Gastroesophageal sphincter (tissue), 4 donors: ENCODE measurements around the gene ZNF521. TPM values are rescaled to one million over a fixed set of nuclear protein-coding genes. Genes with fewer than 3 reads are reported as not detected.

Experiments
- ATAC-seq: fragments of 150-250 bp; one replicate; pipeline ENCODE4 v1.9.1; 2016; ENCODE audit warnings: mild to moderate bottlenecking, moderate library complexity
- H3K27ac ChIP-seq, 4 donors: fragments of 200-600 bp; sonication (generic) in 3 of 4; 1 replicate in 3 of 4; 2 replicates in 1 of 4; pipeline ENCODE4 v1.5.1; 2016 to 2019
- H3K27me3 ChIP-seq: fragments of 200-600 bp; sonication (generic); one replicate; pipeline ENCODE4 v1.5.1; 2019
- H3K36me3 ChIP-seq, 2 donors: fragments of 200-600 bp; sonication (generic); one replicate each; pipeline ENCODE4 v1.5.1; 2019; ENCODE audit warnings: control low read depth in 1 of 2
- H3K4me1 ChIP-seq, 3 donors: fragments of 200-600 bp; sonication (generic); 1 replicate in 2 of 3; 2 replicates in 1 of 3; pipeline ENCODE4 v1.5.1; 2016 to 2019; ENCODE audit warnings: control low read depth in 2 of 3
- H3K4me3 ChIP-seq, 2 donors: fragments of 200-600 bp; sonication (generic); one replicate each; pipeline ENCODE4 v1.5.1; 2019; ENCODE audit warnings: mild to moderate bottlenecking in 1 of 2, moderate library complexity in 1 of 2
- H3K9me3 ChIP-seq, 3 donors: fragments of 200-600 bp; sonication (generic); one replicate each; pipeline ENCODE4 v1.5.1; 2017 to 2019; ENCODE audit warnings: control low read depth in 2 of 3
- EP300 ChIP-seq: sonication (generic); formaldehyde crosslinking; IDR thresholded peaks from one replicate; pipeline ENCODE4 v1.6.1; 2017; ENCODE audit warnings: antibody characterized with exemption, mild to moderate bottlenecking
- POLR2A ChIP-seq, 2 donors: fragments of 450-650 bp; IDR thresholded peaks; one replicate each; pipeline ENCODE4 v1.6.1; 2017; ENCODE audit warnings: antibody characterized with exemption in 2 of 2, mild to moderate bottlenecking in 2 of 2, moderate library complexity in 1 of 2
- POLR2AphosphoS5 ChIP-seq: sonication (generic); formaldehyde crosslinking; IDR thresholded peaks from one replicate; pipeline ENCODE4 v1.6.1; 2017; ENCODE audit warnings: antibody characterized with exemption
- WGBS, 2 donors: methylation state at CpG; one replicate each; pipeline ENCODE4 v1.1.5; 2018; ENCODE audit warnings: low coverage in 1 of 2; 5-methylcytosine and 5-hydroxymethylcytosine counted together
- total RNA-seq, 4 donors: library from RNA; depleted of rRNA; stranded (reverse); fragments of >200 nt; gene quantifications; one replicate each; pipeline ENCODE4 v1.1.0, GENCODE V29; 2016
- TF ChIP-seq, protein P1 (sequence below), 4 experiments: fragments of 200-600 bp in 2 of 4; fragments of 450-650 bp in 2 of 4; sonication (generic) in 1 of 4; IDR thresholded peaks; one replicate each; pipeline ENCODE4 v1.5.1; 2017 to 2019; ENCODE audit warnings: antibody characterized with exemption in 4 of 4, mild to moderate bottlenecking in 2 of 4, moderate library complexity in 2 of 4

ZNF521 gene
- total RNA-seq, 4 donors from 2014 or later = 9.9 to 29.3 (median 13.4) TPM

DNA sequence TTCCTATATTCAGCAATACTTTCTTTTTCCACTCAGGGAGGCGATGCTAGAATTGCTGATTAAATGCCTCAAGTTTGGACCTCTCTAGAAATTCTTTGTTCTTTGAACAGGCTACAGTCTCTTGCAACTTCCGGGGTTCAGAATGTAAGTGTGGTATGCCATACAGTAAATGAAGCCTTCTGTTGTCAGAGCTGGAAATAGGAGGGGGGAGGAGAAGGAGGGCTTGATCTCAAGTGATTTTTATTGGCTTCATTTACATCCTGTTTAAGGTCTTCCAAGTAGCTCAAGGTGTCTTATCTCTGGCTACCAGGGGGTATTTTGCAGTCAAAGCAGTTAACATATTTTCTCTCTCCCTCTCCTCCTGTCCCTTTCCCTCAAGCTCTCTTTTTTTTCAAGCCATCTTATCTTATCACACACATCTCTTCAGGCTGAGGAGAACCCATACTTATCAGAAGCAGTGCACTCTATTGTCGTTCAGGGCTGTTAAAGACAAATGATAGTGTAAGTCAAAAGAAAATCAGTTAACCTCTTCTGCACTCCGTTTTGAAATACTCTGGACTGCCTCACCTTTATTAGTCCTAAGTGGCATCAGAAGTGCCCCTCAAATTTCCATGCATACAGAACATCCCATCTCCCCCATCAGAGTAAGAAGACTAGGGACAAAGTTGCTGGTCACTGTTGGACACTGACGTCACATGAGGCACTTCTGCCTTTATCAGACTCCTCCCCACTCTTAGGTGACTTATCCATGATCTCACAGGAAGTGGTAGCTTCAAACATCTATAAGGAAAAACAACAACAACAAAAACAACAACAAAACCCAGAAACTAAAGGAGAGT is 112.2 kb downstream of the ZNF521 start:
- Histone ChIP-seq H3K4me1 (peaks cover 0 to 7% (median 0%) of the 10 kb centered on the region in 3 donors), H3K27ac (no peak overlapping the region), H3K4me3 (no peak overlapping the region), H3K9me3 (no peaks in the 10 kb centered on the region), H3K27me3 (no peaks in the 10 kb centered on the region), H3K36me3 (no peaks in the 10 kb centered on the region)
- TF ChIP-seq, protein P1, sequence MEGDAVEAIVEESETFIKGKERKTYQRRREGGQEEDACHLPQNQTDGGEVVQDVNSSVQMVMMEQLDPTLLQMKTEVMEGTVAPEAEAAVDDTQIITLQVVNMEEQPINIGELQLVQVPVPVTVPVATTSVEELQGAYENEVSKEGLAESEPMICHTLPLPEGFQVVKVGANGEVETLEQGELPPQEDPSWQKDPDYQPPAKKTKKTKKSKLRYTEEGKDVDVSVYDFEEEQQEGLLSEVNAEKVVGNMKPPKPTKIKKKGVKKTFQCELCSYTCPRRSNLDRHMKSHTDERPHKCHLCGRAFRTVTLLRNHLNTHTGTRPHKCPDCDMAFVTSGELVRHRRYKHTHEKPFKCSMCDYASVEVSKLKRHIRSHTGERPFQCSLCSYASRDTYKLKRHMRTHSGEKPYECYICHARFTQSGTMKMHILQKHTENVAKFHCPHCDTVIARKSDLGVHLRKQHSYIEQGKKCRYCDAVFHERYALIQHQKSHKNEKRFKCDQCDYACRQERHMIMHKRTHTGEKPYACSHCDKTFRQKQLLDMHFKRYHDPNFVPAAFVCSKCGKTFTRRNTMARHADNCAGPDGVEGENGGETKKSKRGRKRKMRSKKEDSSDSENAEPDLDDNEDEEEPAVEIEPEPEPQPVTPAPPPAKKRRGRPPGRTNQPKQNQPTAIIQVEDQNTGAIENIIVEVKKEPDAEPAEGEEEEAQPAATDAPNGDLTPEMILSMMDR (IDR thresholded peaks at IDR 0.05) = no peak
- TF ChIP-seq POLR2AphosphoS5 (no peak), EP300 (no peak)
- ATAC-seq = no peak
- WGBS, 2 donors = 36 to 65% methylated on average over 3 to 4 of the region's 5 CpGs

GRCh38 chr18:25239151-25239550 is 112.8 kb downstream of the ZNF521 start:
- TF ChIP-seq EP300 (no peak), POLR2AphosphoS5 (no peak), POLR2A (IDR thresholded peaks at IDR 0.05) (no peak)
- TF ChIP-seq, protein P1 (IDR thresholded peaks at IDR 0.05) = no peak
- no peak overlapping the region for H3K27ac ChIP-seq
- WGBS, 2 donors = 56 to 63% methylated on average over 3 of the region's 3 CpGs

GRCh38 chr18:25237571-25238267 is 114.2 kb downstream of the ZNF521 start:
- ATAC-seq = no peak
- H3K27me3 ChIP-seq = no peaks in the 10 kb centered on the region
- TF ChIP-seq EP300 = no peak
- TF ChIP-seq POLR2A (IDR thresholded peaks at IDR 0.05) = no peak
- TF ChIP-seq POLR2AphosphoS5 = no peak
- TF ChIP-seq, protein P1 (IDR thresholded peaks at IDR 0.05) = no peak
- 86 to 90% methylated on average over 3 of the region's 3 CpGs for WGBS, 2 donors
- peaks cover 0 to 7% (median 0%) of the 10 kb centered on the region in 3 donors for H3K4me1 ChIP-seq
- no peak overlapping the region for H3K27ac ChIP-seq
- H3K9me3 ChIP-seq = no peaks in the 10 kb centered on the region
- H3K36me3 ChIP-seq = no peaks in the 10 kb centered on the region
- no peak overlapping the region for H3K4me3 ChIP-seq

More at GRCh38 chr18:25239151-25239550, 112.8 kb downstream of the ZNF521 start:
- no peaks in the 10 kb centered on the region for H3K27me3 ChIP-seq
- no peaks in the 10 kb centered on the region for H3K9me3 ChIP-seq
- H3K36me3 ChIP-seq = no peaks in the 10 kb centered on the region
- H3K4me3 ChIP-seq = no peak overlapping the region
- no peak for ATAC-seq
- H3K4me1 ChIP-seq = peaks cover 0 to 7% (median 0%) of the 10 kb centered on the region in 3 donors

GRCh38 chr18:25236736-25237135 is 115.2 kb downstream of the ZNF521 start:
- Histone ChIP-seq H3K27me3 (no peaks in the 10 kb centered on the region), H3K36me3 (no peaks in the 10 kb centered on the region), H3K9me3 (no peaks in the 10 kb centered on the region), H3K4me3 (no peak overlapping the region), H3K27ac (no peak overlapping the region), H3K4me1 (peaks cover 0 to 13% (median 0%) of the 10 kb centered on the region in 3 donors)
- 93 to 100% methylated on average over 1 of the region's 1 CpG for WGBS, 2 donors
- ATAC-seq = no peak
- TF ChIP-seq POLR2A (IDR thresholded peaks at IDR 0.05) = no peak
- TF ChIP-seq, protein P1 (IDR thresholded peaks at IDR 0.05) = no peak
- TF ChIP-seq EP300 = no peak
- TF ChIP-seq POLR2AphosphoS5 = no peak
